LNCAP (cell line): ENCODE measurements around the gene MYL3.

Source experiments
- TF ChIP-seq, protein P1 (sequence below): fragments of 450-650 bp; IDR thresholded peaks from 2 replicates; pipeline ENCODE4 v1.5.1; 2017; ENCODE audit warnings: mild to moderate bottlenecking

Gene MYL3

DNA sequence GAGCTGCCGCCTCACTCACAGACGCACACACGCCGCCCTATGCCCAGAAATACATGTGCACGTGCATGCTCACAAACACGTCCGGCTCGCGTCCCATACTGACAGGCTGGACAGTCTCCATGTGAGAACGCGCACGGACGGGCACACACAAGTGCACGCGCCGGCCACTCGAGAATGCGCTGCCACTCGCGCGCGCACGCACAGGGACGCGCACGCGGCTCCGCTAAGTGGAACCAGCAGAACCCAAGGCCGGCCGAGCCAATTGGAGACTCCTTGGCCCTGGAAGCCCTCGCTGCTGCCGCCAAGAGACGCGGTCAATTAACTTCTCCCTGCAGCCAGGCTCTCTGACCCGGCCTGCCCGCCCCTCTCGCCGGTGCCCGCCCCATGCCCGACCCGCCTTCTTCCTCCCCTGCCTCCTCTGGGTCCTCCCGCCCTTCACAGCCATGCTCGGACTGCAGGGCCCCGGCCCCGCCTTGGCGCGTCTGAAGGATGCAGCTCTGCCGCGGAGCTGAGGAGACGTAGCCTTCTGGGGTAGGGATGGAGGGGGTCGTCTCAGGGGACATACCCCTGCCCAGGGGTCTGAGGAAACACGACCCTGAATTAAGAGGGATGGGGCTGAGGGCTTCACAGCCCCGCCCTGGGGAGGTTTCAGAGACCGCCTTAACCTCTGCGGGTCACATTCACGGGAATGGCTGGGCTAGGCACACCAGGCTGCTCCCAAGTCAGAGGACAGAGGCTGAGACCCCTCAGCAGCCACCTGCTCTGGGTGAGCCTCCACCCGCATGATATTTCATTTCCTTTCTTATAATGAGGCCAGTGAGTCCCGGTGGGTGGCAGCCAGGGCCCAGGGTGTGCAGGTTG is 29.3 kb upstream of the MYL3 start:
- TF ChIP-seq, protein P1, sequence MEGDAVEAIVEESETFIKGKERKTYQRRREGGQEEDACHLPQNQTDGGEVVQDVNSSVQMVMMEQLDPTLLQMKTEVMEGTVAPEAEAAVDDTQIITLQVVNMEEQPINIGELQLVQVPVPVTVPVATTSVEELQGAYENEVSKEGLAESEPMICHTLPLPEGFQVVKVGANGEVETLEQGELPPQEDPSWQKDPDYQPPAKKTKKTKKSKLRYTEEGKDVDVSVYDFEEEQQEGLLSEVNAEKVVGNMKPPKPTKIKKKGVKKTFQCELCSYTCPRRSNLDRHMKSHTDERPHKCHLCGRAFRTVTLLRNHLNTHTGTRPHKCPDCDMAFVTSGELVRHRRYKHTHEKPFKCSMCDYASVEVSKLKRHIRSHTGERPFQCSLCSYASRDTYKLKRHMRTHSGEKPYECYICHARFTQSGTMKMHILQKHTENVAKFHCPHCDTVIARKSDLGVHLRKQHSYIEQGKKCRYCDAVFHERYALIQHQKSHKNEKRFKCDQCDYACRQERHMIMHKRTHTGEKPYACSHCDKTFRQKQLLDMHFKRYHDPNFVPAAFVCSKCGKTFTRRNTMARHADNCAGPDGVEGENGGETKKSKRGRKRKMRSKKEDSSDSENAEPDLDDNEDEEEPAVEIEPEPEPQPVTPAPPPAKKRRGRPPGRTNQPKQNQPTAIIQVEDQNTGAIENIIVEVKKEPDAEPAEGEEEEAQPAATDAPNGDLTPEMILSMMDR, result no peak

DNA sequence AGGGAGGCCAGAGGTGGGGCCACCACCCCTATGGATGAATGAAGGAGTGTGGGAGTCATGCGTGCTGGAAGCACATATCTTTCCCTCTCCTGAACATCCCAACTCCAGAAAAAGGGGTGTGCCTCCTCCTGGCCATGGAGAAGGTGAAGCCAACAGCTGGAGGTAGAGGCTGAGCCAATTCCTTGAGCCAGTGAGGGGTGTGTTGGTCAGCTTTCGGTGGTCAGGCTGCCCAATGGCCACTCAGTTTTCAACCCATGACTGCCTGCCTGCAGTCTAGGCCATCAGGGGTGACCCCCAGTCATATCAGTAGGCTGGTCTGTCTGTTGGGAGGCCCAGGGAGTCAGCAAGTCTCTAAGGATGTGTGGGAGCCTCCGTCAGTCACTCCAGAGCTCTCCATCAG is 27.9 kb upstream of the MYL3 start:
- TF ChIP-seq, protein P1, result no peak

DNA sequence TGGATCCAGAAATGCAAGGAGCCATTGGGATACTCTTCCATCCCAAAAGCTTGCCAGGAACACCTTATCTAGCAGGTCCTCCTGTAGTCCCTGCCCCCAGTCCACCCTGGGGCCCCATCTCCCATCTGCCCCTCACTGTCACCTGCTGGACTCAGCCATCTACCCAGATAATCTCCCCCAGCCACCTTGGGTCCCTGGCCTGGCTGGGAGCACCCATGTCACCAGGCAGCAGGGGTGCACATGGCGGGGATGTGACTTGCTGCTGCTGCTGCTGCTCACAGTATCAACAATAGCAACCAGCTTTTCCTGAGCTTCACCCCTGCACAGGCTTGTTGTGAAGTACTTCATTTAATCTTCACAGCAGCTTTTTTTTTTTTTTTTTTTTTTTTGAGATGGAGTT is 26.9 kb upstream of the MYL3 start:
- TF ChIP-seq, protein P1, result no peak

DNA sequence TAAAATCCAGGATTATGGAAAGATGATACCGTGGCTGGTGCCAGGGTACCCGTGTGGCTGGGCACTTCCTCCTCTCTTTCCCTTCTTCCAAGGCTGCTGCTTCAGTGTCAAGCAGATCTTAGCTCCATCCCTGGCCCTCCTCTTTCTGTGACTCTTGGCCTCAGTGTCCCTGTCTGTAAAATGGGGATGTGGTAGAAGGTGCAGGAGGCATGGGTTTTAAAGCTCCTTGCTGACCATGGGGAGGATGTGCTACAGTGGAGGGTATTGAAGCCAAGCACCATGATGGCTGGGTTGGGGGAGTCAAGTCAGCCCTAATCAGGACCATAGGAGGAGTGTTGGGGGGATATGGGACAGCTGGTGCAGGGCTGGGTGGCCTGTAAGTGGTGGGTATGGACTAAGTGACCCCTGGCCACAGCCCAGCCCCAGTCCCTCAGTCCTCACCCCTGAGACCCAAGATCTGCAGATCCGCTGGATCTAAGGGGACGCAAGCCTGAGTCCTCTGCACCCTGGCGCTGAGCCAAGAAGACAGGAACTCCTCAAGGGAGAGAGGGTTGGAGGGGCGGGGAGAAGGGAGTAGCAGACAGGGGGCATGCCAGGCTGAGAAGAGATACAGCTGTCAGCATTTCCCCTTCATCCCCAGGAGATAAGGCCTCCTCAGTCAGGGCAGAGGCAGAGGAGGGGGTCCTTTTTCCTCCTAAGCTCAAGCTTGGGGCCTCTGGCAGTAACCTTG is 26.3 kb upstream of the MYL3 start:
- TF ChIP-seq, protein P1, result no peak

DNA sequence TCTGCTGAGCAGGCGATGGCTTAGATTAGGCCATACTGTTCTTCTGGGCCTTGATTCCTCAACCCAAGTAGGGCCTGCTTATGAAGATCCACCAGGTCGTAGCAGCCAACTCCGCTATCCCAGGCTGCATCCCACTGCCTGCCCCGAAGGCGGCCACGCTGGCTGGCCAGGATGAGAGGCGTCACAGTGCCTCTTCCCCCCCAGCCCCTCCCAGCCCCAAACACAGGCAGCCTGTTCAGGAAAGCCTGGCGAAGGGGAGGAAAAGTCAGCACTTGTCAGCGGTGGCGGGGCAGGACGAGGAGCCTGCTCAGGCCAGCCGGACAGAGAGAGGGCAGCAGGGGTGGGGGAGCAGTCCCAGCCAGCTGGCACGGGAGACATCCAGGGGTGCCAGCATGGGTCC is 25.5 kb upstream of the MYL3 start:
- TF ChIP-seq, protein P1, result no peak

DNA sequence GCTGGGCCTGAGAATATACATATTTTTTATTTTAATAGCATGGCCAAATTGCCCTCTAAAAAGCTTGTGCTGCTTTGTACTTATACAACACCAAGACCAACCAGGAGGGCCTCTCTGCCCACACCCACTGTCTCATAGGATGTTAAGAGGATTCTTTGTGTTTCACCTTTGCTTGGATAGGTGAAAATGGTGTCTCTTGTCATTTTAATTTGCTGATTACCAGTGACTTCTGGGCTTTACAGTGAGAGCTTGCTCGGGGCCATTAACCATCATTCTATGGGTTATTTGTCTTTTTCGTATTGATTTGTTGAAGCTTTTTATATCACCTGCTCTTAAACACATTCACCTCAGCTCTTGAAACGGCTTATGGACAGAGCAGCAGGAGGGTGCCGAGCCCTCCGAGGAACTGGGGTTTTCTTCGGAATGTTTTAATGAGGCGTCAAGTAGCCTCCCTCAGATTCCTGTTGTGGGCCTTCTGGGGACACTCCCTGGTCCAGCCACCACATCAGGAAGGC is 24.8 kb upstream of the MYL3 start:
- TF ChIP-seq, protein P1, result no peak

DNA sequence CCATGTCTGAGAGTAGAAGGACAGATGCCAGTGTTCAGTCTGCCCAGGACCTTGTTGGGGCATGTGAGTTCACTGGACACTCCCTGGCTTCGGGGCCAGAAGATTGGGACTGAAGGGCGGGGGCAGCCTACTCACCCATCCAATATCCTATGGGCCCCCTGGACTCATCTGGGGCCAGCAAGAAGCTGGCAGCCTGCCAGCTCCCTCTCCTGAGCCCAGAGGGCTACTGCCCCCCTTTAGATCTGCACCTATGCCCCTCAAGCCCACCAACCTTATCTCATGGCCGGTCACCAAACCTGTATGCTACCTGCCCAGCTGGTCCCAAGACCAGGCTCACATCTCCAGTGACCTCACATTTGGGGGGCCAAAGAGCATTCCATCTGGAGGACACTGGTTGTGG is 22.4 kb upstream of the MYL3 start:
- TF ChIP-seq, protein P1, result no peak
